ENCODE measurements around the gene ANGEL1.

ANGEL1 gene, protein sequence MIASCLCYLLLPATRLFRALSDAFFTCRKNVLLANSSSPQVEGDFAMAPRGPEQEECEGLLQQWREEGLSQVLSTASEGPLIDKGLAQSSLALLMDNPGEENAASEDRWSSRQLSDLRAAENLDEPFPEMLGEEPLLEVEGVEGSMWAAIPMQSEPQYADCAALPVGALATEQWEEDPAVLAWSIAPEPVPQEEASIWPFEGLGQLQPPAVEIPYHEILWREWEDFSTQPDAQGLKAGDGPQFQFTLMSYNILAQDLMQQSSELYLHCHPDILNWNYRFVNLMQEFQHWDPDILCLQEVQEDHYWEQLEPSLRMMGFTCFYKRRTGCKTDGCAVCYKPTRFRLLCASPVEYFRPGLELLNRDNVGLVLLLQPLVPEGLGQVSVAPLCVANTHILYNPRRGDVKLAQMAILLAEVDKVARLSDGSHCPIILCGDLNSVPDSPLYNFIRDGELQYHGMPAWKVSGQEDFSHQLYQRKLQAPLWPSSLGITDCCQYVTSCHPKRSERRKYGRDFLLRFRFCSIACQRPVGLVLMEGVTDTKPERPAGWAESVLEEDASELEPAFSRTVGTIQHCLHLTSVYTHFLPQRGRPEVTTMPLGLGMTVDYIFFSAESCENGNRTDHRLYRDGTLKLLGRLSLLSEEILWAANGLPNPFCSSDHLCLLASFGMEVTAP

DNA sequence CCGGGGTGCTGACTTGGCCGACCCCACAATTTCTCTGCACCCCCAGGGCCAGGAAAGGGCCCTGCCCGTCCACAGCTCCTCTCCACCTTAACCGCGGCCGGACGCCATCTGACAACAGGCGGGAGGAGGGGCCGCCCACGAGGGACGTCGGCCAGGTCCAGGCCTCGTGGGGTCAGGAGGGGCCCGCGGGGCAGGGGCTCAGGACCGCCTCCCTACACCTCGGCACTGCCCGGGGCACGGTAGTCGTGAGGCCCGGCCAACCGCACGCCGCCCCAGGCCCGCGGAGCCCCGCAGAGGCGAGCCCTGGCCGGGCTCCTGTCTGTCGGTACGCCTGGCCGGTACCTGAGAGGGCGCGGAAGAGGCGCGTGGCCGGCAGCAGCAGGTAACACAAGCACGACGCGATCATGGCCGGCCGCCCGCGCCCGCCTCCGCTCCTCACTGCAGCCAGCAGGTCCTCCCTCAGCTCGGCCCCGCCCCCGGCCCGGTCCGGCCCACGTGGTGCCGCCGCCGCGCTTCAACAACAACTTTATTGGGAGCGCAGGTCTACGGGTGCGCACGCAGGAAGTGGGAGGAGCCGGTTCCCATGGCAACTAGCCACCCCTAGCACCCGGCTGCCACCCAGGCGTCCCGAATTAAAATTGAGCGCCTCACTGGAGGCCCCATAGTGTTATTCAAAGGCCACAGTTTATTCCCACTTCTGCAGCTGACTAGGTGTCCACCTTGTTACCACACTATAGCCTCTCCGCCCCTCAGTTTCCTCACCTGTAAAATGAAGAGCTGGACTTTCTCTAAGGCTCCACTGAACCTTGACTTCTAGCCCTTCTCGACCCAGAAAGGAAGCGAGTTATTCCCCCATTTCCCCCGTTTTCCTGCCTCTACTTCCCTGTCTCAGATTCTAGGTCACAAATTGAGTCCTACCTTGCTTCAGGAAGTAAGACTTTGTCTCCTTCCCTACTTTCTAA lies at the start of gene ANGEL1:
ANGEL1 (minus strand) TSS at position 461 of the 962 bp plus-strand sequence; CDS start at position 406, 55 bp downstream.
- peak; percentile 88 for DNase-seq (ENCODE audit: low read depth)

- no peak for DNase-seq (ENCODE audit: low read depth)
Measured at GRCh38 chr14:76861574-76862255, 49.0 kb upstream of the ANGEL1 start.

DNA sequence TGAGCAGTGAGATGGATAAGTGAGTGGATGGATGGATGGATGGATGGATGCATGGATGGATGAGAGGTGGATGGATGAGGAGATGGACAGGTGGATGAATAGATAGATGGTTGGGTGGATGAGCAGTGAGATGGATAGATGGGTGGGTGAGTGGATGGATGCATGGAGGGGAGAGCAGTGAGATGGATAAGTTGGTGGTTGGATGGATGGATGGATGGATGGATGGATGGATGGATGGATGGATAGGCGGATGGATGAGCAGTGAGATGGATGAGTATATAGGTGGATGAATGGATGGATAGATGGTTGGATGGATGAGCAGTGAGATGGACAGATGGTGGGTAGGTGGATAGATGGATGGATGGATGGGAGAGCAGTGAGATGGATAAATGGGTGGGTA lies 44.1 kb upstream of the ANGEL1 start:
- DNase-seq (ENCODE audit: low read depth): no peak

DNA sequence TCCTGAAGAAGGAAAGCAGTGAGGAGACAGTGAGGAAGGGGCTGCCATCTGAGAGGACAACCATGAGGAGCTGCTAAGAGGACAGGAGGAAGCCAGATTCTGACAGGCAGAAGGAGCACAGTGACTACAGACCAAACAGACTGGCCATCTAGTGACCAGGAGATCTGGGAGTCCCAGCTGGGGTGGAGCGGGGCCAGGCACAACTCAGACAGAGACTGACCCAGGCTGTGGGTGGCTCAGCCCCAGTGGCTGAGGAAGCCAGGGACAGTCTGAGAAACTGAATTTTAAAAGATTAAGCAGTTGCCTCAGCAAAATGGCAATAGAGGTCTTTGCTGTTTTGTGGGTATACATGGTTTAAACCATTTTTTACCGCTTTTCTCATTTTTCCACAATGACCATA lies 42.4 kb upstream of the ANGEL1 start:
- no peak for DNase-seq (ENCODE audit: low read depth)

- no peak for DNase-seq (ENCODE audit: low read depth)
Measured at GRCh38 chr14:76848879-76849278, 36.2 kb upstream of the ANGEL1 start.

GRCh38 chr14:76846331-76847047 lies 33.8 kb upstream of the ANGEL1 start:
- no peak for DNase-seq (ENCODE audit: low read depth)

- DNase-seq (ENCODE audit: low read depth): peak; percentile 8
Measured at GRCh38 chr14:76844223-76844622, 31.5 kb upstream of the ANGEL1 start.

DNA sequence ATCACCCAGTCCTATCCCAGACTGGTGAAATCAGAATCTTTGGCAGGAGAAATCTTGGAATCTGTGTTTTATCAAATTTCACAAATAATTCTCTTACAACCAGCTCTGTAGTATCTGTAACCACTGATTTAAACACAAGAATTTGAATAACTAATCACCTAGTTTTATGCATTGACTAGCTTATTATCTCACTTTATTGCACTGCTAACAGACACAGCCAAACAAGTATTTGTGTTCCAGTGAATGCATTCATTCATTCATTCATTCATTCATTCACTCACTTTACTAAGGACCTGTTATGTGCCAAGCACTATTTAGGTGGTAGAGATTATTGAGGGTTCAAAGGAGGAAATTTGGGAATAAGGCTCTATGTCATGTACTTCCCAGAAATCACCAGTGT lies 29.7 kb upstream of the ANGEL1 start:
- no peak for DNase-seq (ENCODE audit: low read depth)

DNA sequence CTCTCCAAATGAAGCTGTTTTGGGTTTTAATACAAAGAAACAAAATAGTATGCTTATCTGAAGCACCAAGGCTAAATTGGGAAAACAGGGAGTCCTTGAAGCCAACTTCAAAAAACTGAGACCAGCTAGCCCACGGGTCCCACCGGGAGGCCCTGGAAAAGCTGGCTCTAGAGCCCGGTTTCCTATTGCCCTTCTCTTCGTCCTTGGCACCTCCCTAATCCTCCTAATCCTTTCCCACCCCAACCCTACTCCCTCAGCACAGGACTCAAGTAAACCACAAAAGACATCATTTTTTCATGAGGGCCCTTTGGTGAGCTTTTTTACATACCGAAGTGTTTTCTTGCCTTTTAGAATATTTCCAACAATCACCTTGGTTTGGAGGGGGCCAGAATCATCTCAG lies 24.8 kb upstream of the ANGEL1 start:
- DNase-seq (ENCODE audit: low read depth): no peak

DNA sequence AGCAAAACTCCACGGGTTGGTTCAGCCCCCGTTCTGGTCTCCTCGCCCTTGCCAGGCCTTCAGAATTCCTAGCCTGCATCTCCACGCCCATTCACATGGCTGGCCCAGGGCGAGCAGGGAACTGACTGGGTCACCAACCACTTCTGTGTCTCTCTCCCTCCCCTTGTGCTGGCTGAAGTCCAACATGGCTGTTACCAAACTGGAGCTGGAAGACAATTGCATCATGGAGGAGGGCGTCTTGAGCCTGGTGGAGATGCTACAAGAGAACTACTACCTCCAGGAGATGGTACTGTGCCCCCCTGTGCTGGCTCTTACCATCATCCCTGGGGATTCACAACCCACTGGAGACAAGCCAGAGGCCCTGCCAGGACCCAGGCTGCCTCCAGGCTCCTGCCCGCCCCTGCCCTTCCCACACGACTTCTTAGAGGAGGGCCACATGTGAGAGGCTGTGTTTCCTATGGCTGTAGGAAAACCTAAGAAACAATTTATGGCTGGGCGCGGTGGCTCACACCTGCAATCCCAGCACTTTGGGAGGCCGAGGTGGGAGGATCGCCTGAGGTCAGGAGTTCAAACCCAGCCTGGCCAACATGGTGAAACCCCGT lies 23.4 kb upstream of the ANGEL1 start:
- no peak for DNase-seq (ENCODE audit: low read depth)

- no peak for DNase-seq (ENCODE audit: low read depth)
Measured at GRCh38 chr14:76834241-76834661, 21.6 kb upstream of the ANGEL1 start.

- no peak for DNase-seq (ENCODE audit: low read depth)
Measured at GRCh38 chr14:76833011-76833410, 20.3 kb upstream of the ANGEL1 start.

- peak; percentile 44 for DNase-seq (ENCODE audit: low read depth)
Measured at GRCh38 chr14:76832503-76832988, 19.9 kb upstream of the ANGEL1 start.

- no peak for DNase-seq (ENCODE audit: low read depth)
Measured at GRCh38 chr14:76830556-76830955, 17.9 kb upstream of the ANGEL1 start.

DNA sequence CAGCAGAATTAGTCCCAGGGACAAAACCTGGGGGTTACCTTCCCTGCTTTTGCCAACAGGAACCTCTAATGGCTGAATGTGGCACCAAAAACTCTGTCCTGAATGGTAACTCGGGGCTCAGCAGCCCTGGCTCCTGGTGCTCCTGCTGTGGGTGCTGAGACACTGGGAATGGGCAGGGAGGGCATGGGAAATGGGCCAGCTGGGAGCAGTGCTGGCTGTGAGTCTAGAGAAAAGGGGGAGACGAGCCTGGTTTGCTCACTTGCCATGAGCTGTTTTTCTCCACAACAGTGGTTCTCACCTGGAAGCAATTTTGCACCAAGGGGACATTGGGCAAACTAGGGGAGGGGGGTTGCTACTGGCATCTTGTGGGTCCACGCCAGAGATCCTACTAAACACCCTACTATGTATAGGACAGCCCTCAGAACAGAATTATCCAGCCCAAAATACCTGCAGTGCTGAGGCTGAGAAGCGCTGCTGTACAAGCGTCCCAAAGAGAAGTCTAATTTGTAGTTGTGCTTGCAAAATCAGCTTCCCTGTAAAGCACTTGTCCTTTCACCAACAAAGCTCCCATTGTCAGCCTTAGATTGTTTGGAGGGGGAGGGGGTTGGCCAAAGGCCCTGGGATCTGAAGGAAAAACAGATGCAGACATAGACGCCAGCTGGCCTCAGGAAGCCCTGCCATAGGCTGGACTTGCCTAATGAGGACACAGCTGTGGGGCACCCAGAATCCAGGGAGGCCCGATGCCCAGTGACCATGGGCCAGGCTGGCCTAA lies 17.2 kb upstream of the ANGEL1 start:
- DNase-seq (ENCODE audit: low read depth): no peak

DNA sequence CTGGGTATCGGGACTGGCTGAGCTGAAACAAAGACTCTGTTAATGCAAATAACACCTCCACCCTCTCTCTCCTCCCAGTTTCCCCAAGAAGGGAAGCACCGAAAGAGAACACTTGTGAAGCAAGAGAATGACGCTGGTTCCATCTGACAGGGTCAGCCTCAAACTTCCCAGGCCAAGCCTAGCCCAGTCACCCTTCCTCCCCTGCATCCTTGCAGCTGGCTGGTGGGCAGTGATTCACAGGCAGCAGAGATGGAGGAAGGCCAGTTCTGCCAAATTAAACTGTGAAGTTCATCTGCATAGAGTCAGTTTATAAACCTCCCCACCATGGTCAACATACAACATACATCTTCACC lies 16.3 kb upstream of the ANGEL1 start:
- peak; percentile 27 for DNase-seq (ENCODE audit: low read depth)

DNA sequence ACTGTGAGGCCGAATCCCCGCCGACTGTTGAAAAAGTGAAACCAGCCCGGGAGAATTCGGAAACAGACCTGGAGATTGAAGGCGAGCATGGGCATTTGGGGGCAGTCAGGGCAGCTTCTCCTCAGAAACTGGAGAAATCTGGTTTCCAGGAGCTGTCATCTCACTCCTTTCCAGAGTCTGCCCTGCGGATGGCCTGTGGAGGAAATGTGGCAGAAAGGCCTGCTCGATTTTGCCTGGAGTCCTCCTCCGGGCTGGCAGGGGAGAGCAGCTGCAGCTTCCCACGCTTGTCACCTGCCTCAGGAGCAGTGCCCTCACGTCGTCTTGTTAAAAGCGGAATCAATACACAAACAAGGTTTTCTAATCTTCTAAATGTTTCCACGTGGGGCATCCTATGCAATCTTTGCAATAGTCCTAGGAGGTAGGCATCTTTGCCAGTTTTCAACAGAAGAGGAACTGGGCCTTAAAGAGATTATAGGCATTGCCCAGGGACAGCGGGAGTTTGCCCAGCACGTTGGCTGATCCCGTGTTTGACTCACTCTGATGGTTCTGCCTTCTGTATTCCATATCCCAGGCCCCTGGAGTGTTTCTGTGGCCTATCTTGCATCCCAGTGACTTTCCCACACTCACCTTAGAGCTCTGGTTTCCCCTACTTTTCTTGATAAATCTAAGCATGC lies 15.8 kb upstream of the ANGEL1 start:
- no peak for DNase-seq (ENCODE audit: low read depth)

- DNase-seq (ENCODE audit: low read depth): no peak
Measured at GRCh38 chr14:76827696-76828296, 15.1 kb upstream of the ANGEL1 start.

DNA sequence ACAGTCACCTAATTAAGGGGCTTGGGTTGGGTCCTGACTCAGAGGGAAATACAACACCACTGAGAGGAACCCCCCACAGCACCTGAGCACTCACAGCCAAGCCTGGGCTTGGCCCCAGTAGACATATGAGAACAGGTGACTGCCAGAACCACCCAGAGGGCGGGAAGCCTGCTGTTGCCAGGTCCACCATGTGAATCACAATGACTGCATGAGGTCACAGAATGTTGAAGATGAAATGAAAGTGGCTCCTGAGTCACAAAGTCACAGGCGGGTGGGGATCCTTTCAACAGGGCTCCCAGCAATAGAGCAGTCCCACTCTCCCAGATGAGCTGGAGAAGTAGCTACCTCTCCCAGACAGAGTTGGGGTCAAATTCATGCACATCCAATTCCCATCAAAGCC lies 13.4 kb upstream of the ANGEL1 start, which contains the start of gene LRRC74A:
LRRC74A (plus strand) TSS at position 287 of the 400 bp plus-strand sequence. CDS start 290 bp downstream, outside the sequence.
- DNase-seq (ENCODE audit: low read depth): no peak
